WI38 (cell line): Measurements from ENCODE around the gene SUN5.

ENCODE experiments used
- H3K4me3 ChIP-seq: 2 replicates; pipeline ENCODE4 v1.5.1; 2011; ENCODE audit warnings: low read depth, mild to moderate bottlenecking, control low read depth, low read length
- TF ChIP-seq, protein P1 (sequence below): IDR thresholded peaks from 2 replicates; pipeline ENCODE4 v1.5.1; 2012; ENCODE audit warnings: low read depth, mild to moderate bottlenecking, control low read depth, low read length

Gene SUN5

DNA sequence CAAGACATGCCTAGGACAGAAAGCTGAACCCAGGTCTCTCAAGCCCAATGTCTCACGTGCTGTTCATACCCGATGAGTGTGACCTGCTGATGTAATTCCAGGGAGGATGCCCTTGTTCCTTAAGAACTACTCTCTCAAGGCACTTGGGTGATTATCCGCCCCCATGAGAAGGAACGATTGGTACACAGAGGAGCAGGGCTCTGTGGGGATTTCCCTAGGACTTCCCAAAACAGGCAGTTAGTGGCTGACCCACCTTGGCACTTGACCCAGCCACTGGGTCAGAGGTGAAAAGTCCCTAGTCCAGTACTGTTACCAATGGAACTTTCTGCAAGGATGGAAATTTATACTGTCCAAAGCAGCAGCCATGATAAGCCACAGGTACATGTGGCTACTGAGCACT is 18.1 kb upstream of the SUN5 start:
- TF ChIP-seq, protein P1, sequence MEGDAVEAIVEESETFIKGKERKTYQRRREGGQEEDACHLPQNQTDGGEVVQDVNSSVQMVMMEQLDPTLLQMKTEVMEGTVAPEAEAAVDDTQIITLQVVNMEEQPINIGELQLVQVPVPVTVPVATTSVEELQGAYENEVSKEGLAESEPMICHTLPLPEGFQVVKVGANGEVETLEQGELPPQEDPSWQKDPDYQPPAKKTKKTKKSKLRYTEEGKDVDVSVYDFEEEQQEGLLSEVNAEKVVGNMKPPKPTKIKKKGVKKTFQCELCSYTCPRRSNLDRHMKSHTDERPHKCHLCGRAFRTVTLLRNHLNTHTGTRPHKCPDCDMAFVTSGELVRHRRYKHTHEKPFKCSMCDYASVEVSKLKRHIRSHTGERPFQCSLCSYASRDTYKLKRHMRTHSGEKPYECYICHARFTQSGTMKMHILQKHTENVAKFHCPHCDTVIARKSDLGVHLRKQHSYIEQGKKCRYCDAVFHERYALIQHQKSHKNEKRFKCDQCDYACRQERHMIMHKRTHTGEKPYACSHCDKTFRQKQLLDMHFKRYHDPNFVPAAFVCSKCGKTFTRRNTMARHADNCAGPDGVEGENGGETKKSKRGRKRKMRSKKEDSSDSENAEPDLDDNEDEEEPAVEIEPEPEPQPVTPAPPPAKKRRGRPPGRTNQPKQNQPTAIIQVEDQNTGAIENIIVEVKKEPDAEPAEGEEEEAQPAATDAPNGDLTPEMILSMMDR = no peak
- H3K4me3 ChIP-seq = no peak overlapping the region

DNA sequence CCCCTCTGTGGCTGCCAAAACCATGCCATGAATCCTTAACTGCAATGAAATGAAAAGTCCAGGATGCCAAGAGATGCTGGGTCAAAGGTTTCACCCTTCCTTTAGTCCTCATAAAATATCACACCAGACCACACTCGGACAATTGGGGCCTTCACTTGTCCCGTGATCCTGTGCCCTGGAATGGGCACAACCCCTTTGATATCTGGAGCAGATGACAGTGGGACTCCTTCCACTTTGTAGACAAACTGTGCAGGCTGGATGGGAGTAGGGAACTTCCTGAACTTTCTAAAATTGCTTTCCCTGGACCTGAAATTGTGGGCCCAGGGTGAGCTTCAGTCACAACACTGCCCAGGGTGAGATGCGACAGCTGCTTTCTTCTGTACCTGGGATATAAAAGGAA is 17.6 kb upstream of the SUN5 start:
- H3K4me3 ChIP-seq = no peak overlapping the region
- TF ChIP-seq, protein P1 = no peak

DNA sequence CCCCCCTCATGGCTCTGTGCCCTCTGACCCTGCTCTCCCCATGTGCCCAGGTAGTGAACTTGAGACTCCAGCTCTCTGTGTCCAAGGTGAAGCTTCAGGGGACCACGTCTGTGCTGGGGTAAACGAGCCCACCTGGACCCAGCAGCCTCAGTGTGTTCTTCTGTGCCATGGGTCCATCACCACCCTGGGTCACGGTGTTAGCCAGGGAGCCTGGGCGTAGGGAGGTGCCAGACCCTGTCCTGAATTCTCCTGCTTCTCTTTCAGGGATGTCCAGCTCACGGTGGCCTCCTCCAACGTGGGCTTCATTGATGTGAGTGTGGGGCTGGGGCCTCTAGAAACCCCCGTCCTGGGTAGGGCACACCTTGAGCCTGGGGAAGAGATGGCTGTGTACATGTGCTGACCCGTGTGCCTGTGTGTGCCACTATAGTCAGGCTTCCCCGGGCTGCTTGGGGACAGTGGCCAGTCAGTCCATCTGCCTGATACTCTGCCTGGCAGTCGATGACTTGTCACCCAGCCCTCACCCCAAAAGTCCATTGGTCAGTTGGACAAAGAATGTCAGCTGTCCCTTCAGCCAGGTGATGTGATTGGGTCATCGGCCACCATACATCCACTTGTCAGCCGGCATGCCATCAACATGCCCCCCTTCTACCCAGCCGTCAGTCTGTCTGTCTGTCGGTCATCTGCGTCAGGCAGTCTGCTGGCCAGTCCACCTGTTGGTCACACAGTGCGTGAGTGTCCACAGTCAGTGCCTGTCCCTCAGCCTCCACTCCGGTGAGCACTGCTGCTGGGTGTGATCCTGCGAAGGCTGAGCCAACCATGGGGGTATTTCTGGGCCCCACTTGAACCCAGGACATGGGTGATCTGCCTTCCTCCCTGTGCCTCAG is 16.3 kb upstream of the SUN5 start:
- TF ChIP-seq, protein P1 = no peak
- H3K4me3 ChIP-seq = no peak overlapping the region

DNA sequence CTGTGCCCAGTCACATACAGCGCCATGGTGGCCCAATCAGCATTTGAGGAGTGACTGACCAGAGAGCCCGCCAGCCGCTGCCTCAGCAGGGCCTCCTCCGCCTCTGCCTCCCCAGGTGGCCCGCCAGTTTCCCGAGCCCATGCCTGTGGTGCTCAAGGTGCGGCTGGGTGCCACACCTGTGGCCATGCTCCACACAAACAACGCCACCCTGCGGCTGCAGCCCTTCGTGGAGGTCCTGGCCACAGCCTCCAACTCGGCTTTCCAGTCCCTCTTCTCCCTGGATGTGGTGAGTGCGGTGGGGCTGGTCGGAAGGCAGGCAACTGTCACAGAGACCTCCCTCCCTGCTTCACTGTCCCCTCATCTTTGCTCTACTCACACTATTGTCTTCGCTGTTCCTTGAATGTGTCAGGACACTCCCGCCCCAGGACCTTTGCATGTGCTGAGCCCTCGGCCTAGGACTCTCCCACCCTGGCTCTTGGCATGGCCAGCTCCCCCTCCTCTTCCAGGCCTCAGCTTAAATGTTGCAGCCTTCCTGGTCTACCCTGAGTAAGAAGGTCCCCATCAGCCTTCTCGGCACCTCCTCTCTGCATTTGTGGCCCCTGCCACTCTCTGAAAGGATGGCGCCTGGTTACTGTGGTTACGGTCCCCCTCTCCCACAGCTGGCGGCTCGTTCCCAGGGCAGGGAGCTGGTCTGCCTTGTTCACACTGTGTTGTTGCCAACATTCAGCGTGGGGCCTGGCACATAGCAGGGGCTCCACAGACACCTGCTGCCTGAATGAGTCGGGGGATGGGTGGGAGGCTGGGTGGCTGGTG is 15.4 kb upstream of the SUN5 start:
- TF ChIP-seq, protein P1 = no peak
- H3K4me3 ChIP-seq = no peak overlapping the region

DNA sequence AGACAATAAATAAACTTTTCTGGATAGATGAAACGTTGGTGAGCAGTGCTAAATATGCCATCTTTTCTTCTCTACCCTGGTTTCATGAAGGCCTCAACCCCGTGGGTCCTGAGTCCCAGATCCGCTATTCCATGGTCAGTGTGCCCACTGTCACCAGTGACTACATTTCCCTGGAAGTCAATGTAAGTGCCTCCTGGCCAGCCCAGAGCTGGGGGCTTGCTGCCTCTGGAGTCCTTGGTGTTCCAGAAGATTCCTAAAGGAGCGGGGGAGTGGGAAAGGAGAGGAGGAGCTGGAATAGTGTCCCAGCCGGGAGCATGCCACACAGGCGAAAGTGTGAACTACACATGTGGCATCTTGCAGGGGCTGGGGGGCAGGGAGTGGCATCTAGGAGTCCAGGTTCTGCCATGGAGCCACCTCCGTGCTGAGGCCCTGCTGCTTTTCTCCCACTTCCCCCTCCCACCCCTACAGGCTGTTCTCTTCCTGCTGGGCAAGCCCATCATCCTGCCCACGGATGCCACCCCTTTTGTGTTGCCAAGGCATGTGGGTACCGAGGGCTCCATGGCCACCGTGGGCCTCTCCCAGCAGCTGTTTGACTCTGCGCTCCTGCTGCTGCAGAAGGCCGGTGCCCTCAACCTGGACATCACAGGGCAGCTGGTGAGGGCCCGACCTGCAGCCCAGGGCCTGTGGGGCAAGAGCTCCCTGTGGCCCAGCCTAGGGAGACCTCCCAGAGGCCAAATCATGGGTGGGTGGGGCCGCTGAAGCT is 14.1 kb upstream of the SUN5 start:
- TF ChIP-seq, protein P1 = no peak
- H3K4me3 ChIP-seq = no peak overlapping the region

DNA sequence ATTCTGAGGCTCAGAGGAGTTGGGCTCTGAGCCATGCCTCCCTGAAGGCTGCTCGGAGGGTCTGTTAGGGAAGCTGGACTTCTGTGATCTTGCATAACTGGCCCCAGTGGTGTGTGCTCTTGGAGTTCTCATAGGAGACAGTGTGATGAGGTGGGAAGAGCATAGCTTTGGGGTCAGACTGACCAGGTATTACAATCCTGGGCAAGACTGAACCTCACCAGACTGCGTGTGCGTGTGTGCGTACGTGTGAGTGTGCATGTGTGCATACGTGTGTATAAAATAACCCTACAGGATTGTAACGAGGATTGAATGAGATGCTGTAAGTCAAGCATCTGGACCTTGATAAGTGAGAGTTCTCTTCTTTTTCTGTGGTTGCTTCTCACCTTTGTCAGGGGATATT is 13.3 kb upstream of the SUN5 start:
- no peak overlapping the region for H3K4me3 ChIP-seq
- TF ChIP-seq, protein P1 = no peak
